Measurements from ENCODE around the gene RAB27B.
"Not testable (repeated sequence)": the region's sequence is repeated elsewhere in the genome, so short reads cannot be mapped to it uniquely, and the experiment has no call there.

The RAB27B gene

GRCh38 chr18:54820785-54821275 is 7.4 kb upstream of the RAB27B start:
- DNase-seq, result not testable (repeated sequence)

- DNase-seq, result no peak
Measured at GRCh38 chr18:54822872-54823845, 5.1 kb upstream of the RAB27B start.

DNA sequence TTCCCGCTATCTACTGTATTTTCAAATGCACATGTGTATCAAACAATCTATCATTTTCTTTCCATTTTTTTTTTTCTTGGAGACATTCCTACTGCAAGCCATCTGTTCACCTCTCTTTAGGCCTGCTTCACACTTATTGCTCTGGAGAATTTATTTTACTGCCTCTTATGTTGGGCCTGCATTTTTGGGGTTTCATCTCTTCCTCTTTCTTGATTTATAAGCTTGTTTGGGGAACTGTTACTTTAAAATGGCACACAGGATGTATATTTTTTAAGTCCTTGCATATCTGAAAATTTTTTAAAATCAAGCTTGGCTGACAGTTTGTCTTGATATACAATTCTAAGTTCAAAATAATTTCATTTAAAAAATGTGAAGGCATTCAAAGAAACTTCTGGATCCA is 3.5 kb upstream of the RAB27B start:
- no peak for DNase-seq

GRCh38 chr18:54825601-54826344 is 2.5 kb upstream of the RAB27B start:
- DNase-seq, result no peak

- DNase-seq, result no peak
Measured at GRCh38 chr18:54828986-54829385, 709 bp downstream of the RAB27B start.

DNA sequence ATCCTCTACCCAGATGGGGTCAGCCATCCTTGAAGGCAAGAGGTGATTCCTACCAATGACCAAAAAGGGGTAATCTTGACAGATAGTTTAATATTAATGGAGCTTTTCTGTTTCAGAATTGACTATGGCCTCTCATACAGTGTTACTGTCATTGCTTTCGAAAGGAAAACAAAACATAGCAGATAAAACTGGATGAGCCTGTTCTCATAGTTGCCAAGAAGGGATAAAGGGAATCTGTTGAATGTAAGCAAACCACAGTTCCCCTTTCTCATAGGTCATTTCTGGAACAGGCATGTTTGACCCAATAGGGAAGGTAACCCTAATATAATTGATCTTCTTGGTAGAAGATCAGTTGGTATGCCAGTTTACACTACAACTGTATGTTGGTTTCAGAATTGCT is 1.6 kb downstream of the RAB27B start:
- DNase-seq, result no peak

DNA sequence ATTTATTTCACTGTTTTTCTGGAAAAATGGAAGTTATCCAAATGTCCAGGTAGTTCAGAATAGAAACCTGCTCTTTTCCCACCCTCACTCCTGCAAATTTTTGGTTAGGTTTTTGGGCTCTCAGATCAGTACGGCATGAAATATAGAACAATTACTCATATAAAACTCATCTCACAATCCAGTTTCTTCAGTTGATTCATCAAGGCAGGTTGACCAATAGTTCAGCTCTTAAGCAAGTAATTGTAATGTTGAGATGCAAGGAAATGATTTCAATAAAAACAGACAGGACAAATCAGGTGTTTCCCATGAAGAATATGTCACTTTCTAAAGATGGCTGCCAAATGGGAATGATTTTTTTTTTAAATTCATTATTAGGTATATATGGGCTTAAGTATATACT is 2.0 kb downstream of the RAB27B start:
- DNase-seq, result no peak

GRCh38 chr18:54830866-54831265 is 2.6 kb downstream of the RAB27B start:
- no peak for DNase-seq

DNA sequence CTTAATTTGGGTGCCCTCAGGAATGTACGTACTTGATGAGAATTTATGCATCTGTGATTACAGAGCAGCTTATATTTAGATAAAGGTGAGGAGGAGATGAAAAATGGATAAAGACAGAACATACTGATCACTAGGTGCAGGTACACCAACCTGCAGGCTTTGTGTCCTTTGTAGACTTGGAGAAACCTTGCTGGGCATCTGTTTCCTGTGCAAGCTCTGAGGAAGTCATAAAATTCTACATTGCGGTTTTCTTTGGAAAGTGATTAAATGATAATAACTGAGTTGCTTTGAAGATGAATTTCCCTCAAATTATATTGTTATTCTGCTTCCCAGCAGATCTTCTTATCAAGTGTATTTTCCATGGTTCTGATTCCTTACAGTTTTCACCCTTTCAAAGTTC is 7.7 kb downstream of the RAB27B start:
- DNase-seq, result no peak

DNA sequence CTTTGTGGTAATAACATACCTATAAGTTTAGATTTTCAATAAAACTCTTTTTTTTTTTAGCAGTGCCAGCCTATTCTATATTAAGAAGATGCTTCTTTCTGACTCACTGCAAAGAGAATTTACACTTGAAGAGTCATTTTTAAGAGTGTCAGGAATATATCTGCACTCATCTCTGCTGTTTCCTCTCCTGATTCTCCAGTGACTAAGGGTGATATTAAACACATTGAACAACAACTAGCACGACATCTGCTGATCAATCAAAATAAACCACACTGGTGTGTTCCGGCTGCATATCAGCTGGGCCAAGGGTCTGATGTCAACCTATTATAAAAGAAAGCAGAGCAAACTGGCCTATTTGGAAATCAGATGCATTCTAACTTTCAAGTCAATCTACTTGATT is 15.0 kb downstream of the RAB27B start:
- DNase-seq, result no peak

DNA sequence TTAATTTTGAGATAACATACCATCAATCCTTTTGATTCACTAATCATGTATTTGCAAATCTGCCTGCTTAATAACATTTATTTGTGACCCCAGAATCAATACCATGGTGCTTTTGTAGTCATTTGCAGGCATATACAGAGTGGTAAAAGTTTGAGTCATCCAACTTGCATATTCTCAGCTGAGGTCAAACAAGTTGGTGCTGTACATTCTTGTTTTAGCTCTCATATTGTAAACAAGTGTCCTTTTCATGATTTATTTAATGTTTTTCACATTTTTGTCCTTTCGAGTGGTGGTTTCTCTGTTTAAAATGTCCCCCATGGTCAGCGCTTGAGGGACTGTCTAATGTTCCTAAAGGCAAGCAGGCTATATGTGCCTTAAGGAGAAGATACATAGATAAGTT is 17.5 kb downstream of the RAB27B start:
- DNase-seq, result no peak

GRCh38 chr18:54848121-54848520 is 19.8 kb downstream of the RAB27B start:
- DNase-seq, result no peak

GRCh38 chr18:54849683-54850082 is 21.4 kb downstream of the RAB27B start:
- DNase-seq, result no peak

DNA sequence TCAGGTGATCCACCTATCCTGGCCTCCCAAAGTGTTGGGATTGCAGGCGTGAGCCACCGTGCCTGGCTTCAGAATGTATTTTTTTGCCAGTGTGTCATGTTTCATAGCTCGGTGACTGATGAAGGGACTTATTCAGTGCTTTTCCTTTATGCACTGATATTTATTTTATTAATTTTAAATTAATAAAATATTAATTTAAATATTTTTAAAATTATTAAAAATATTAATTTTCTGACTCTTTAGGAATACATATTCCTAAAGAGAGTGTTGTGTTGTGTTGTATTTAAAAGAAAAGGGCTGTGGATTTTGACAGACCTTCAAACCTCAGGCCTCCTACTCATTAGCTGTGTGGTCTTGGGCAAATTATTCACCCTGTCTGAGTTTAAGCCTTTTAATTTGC is 22.3 kb downstream of the RAB27B start:
- no peak for DNase-seq

- DNase-seq, result no peak
Measured at GRCh38 chr18:54852780-54853675, 24.8 kb downstream of the RAB27B start.

- DNase-seq, result not testable (repeated sequence)
Measured at GRCh38 chr18:54855050-54855449, 26.8 kb downstream of the RAB27B start.

- no peak for DNase-seq
Measured at GRCh38 chr18:54856105-54856646, 27.9 kb downstream of the RAB27B start.

- DNase-seq, result no peak
Measured at GRCh38 chr18:54857499-54857898, 29.2 kb downstream of the RAB27B start.

GRCh38 chr18:54859667-54860421 is 31.6 kb downstream of the RAB27B start:
- no peak for DNase-seq

DNA sequence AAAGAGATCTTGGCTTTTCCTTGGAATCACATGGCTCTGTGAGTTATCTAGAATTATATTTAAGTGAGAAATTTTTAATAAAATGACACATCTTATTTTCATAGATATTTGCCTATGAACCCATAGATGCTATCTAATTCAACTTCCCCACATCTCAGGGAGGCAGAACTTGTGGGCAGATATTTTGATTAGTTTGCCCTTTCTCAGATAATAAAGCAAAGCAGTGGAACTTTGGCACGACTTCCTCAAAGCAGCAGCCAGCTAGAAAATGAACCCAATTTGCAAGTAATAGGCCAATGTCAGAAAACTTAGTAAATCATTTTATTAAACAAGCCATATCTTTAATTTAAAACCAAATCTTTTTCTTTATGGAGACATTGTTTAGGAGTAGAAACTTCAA is 32.7 kb downstream of the RAB27B start:
- DNase-seq, result no peak

DNA sequence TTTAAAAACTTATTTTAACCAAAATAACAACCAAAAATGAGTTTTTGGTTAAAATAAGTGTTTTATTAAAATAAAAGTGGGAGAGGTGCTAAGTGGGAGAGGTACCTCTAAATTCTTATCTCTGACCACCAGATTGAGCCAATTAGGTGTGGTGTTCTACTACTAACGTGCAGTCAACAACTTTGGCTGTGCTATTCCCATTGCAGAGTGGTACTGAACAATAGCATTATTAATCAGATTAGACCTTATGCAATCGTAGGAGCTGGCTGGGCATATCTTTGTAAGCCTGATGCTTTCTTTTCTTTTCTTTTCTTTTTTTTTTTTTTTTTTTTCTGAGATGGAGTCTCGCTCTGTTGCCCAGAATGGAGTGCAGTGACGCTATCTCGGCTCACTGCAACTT is 38.9 kb downstream of the RAB27B start:
- no peak for DNase-seq

DNA sequence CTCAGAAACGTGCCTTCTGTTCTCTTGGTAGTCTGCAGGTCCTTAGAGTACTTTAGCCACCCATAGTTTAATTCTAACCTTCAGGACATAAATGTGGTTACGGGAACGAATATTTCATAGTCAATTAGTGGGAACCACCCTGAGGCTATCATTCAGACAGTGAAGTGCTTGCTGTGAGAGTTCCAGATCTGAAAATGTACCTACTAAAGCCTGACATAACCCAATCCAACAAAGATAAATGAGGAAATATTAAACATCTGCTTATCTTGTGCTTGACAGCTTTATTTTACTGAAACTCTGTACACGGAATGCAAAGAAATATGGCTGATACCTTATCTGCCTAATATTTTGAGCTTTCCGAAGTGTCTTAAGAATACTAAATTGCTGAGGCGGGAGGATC is 43.0 kb downstream of the RAB27B start:
- no peak for DNase-seq

All from effector CD8-positive, alpha-beta T cell (primary cell).